Measurements from ENCODE around the gene CTDSPL.

DNA sequence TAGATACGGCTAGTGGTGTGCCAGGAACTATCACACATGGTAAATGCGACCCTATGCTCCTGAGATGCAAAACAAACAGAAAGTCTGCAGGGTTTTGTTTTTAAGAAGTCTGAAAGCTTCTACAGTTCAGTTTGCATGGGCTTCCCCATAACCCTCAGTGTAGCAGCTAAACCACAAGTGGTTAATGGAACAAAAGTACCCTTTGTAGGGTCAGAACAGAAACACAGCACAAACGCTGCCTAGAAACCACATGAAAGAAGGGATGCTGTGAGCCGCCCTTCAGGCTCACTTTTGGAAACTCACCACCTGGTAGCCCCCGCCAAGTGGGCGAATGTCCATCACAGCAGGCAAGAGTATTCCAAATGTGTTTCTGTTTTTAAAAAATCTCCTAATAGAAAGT, 46.2 kb downstream of the CTDSPL start:
- TF ChIP-seq POLR2A (IDR thresholded peaks at IDR 0.05; ENCODE audit: low read depth, low read length) (no peak), TAF1 (IDR thresholded peaks at IDR 0.05; ENCODE audit: borderline replicate concordance, low read depth, low read length) (no peak), POLR2AphosphoS5 (IDR thresholded peaks at IDR 0.05; ENCODE audit: low read depth, low read length) (no peak)

Measured in GM12892 (cell line).